GM12878 (cell line): ENCODE results near the gene SPIRE1. TPM values are rescaled to one million over a fixed set of nuclear protein-coding genes. Genes with fewer than 3 reads are reported as not detected.

Source experiments
- ATAC-seq: fragments of 200-7000 bp; cut with Tn5 transposase; 3 replicates; pipeline ENCODE4 v1.9.1; 2020; ENCODE audit warnings: mild to moderate bottlenecking, moderate library complexity
- BruUV-seq: library from RNA; stranded (reverse); fragments of 400-500 nt; replicated peaks from 2 replicates; lab custom pipeline; 2021; lab: Mats Ljungman, UMichigan
- CTCF ChIA-PET: fragments of 300-600 bp; sonication (Branson Sonifier 250); formaldehyde crosslinking; extraction: SDS; loops from one replicate; lab custom pipeline; 2021; ENCODE audit warnings: inconsistent platforms; lab: Yijun Ruan, JAX
- POLR2A ChIA-PET: fragments of 350-600 bp; formaldehyde crosslinking; extraction: SDS; loops from one replicate; lab custom pipeline; 2021; ENCODE audit warnings: inconsistent platforms; lab: Charles Lee
- RAD21 ChIA-PET: fragments of 300-600 bp; sonication (Branson Sonifier 250); formaldehyde crosslinking; loops from one replicate; lab custom pipeline; 2023; ENCODE audit warnings: antibody characterized with exemption; ENCODE audit not compliant: unreplicated experiment; lab: Charles Lee
- SMC1A ChIA-PET: fragments of 300-600 bp; sonication (Branson Sonifier 250); formaldehyde crosslinking; loops from one replicate; lab custom pipeline; 2023; ENCODE audit not compliant: unreplicated experiment, uncharacterized antibody; lab: Charles Lee
- DNase-seq: peaks from one replicate; pipeline ENCODE4 v3.0.0-alpha.2; 2011; ENCODE audit warnings: low read depth, low spot score
- FAIRE-seq: peaks from 3 replicates; lab custom pipeline; 2011; peaks lifted over from hg19 to GRCh38; lab: Jason Lieb, UNC
- H2AFZ ChIP-seq: 2 replicates; pipeline ENCODE4 v1.6.0; 2011; ENCODE audit warnings: low read depth, low read length, control low read depth; ENCODE audit not compliant: control insufficient read depth
- H3K27ac ChIP-seq: 2 replicates; pipeline ENCODE4 v1.5.1; 2011; ENCODE audit warnings: control low read depth; ENCODE audit not compliant: control insufficient read depth, insufficient read depth
- H3K27me3 ChIP-seq, 2 experiments: replicated peaks in 1 of 2; 2 replicates each; pipeline versions ENCODE4 v1.6.0 to v1.6.1; 2011; ENCODE audit warnings: low read length in 1 of 2; ENCODE audit not compliant: control insufficient read depth in 2 of 2, insufficient read depth in 2 of 2
- H3K36me3 ChIP-seq, 2 experiments: 2 replicates each; pipeline ENCODE4 v1.5.1; 2011; ENCODE audit warnings: low read length in 1 of 2; ENCODE audit not compliant: control insufficient read depth in 2 of 2, insufficient read depth in 2 of 2
- H3K4me1 ChIP-seq: 2 replicates; pipeline ENCODE4 v1.6.1; 2011; ENCODE audit warnings: mild to moderate bottlenecking, low read length, moderate library complexity, mixed read lengths; ENCODE audit not compliant: control insufficient read depth, insufficient read depth
- H3K4me2 ChIP-seq: 2 replicates; pipeline ENCODE4 v1.6.0; 2011; ENCODE audit warnings: control low read depth; ENCODE audit not compliant: control insufficient read depth, insufficient read depth
- H3K4me3 ChIP-seq: fragments of 200-600 bp; sonication (generic); 2 replicates; pipeline ENCODE4 v1.5.1; 2016
- H3K79me2 ChIP-seq: 2 replicates; pipeline ENCODE4 v1.6.0; 2011; ENCODE audit warnings: low read length; ENCODE audit not compliant: control insufficient read depth, insufficient read depth
- H3K9ac ChIP-seq: 2 replicates; pipeline ENCODE4 v1.8.0; 2011; ENCODE audit warnings: low read length, control low read depth, mixed read lengths; ENCODE audit not compliant: control insufficient read depth, insufficient read depth
- H3K9me3 ChIP-seq: replicated peaks from 3 replicates; pipeline ENCODE4 v1.5.1; 2011; ENCODE audit warnings: mild to moderate bottlenecking, low read length; ENCODE audit not compliant: control insufficient read depth, insufficient read depth
- H4K20me1 ChIP-seq: 2 replicates; pipeline ENCODE4 v1.6.0; 2011; ENCODE audit not compliant: control insufficient read depth, insufficient read depth
- GATAD2B ChIP-seq: fragments of 450-650 bp; conservative IDR thresholded peaks from 2 replicates; pipeline ENCODE4 v1.6.1; 2017; ENCODE audit warnings: low read depth, mild to moderate bottlenecking, moderate library complexity
- KAT2A ChIP-seq: conservative IDR thresholded peaks from 2 replicates; pipeline ENCODE4 v1.6.1; 2011; ENCODE audit warnings: low read depth, low read length; ENCODE audit not compliant: control insufficient read depth
- SREBF1 ChIP-seq: IDR thresholded peaks from 2 replicates; pipeline ENCODE4 v1.6.1; 2012; ENCODE audit warnings: mild to moderate bottlenecking, low read length
- ZNF622 ChIP-seq: fragments of 450-650 bp; IDR thresholded peaks from 2 replicates; pipeline ENCODE4 v1.6.1; 2017; ENCODE audit warnings: mild to moderate bottlenecking, inconsistent platforms
- WGBS: methylation state at CpG from one replicate; pipeline ENCODE4 v1.1.6; 2016; ENCODE audit warnings: low lambda C conversion rate; ENCODE audit not compliant: insufficient replicate concordance, insufficient coverage; ENCODE audit errors: missing lambda C conversion rate; 5-methylcytosine and 5-hydroxymethylcytosine counted together
- in situ Hi-C: fragments of 300-500 bp; cut with MboI; formaldehyde crosslinking; loops from 9 replicates; pipeline ENCODE4 v1.14.3; 2018; ENCODE audit warnings: mixed read lengths
- intact Hi-C: fragments of 100-400 bp; cut with micrococcal nuclease; formaldehyde crosslinking; loops from one replicate; pipeline ENCODE4 v1.14.2; 2022; ENCODE audit not compliant: unreplicated experiment
- polyA plus RNA-seq, 11 experiments: library from polyadenylated mRNA; depleted of rRNA in 4 of 11; unstranded in 6 of 11; stranded (reverse) in 5 of 11; fragments of >200 nt; fragmentation: Nextera tagmentation in 4 of 11; fragmentation: Illumina TruSeq in 1 of 11; extraction: Ambion mirVana in 4 of 11; extraction: Trizol in 1 of 11; gene quantifications; 1 replicate in 1 of 11; 2 replicates in 10 of 11; pipeline versions ENCODE4 v1.2.1 to v1.2.3, GENCODE V29; 2011 to 2016; ENCODE audit warnings: inconsistent platforms in 2 of 11, missing spikeins in 2 of 11, low read depth in 1 of 11
- total RNA-seq, 4 experiments: library from RNA; depleted of rRNA in 3 of 4; stranded (reverse); fragments of >200 nt in 3 of 4; fragmentation: Illumina TruSeq in 1 of 4; extraction: Trizol in 1 of 4; gene quantifications; 2 replicates each; pipeline versions ENCODE4 v1.2.1 to v1.2.3, GENCODE V29; 2013 to 2021
- TF ChIP-seq, protein P1 (sequence below): fragments of 450-650 bp; IDR thresholded peaks from 2 replicates; pipeline ENCODE4 v1.6.1; 2017; ENCODE audit warnings: antibody characterized with exemption, mild to moderate bottlenecking, moderate library complexity
- TF ChIP-seq, protein P2 (sequence below): fragments of 450-650 bp; IDR thresholded peaks from 2 replicates; pipeline ENCODE4 v1.6.1; 2017; ENCODE audit warnings: mild to moderate bottlenecking, low read depth, inconsistent platforms; ENCODE audit not compliant: poor library complexity, severe bottlenecking
- TF ChIP-seq, protein P3 (sequence below): fragments of 450-650 bp; IDR thresholded peaks from 2 replicates; pipeline ENCODE4 v1.6.1; 2018; ENCODE audit warnings: mild to moderate bottlenecking, low read depth, moderate library complexity; ENCODE audit not compliant: partially characterized antibody
- TF ChIP-seq, protein P4 (sequence below): IDR thresholded peaks from 2 replicates; pipeline ENCODE4 v1.6.1; 2012; ENCODE audit warnings: improper control_type of control experiment, low read depth, low read length; ENCODE audit not compliant: insufficient replicate concordance

The SPIRE1 gene
- total and polyA plus RNA-seq, 10 of the 15 experiments (the other 5 are each of a cell fraction or from before 2014, with no cell fraction given): 0.18 to 9.2 (median 4.3) TPM

DNA sequence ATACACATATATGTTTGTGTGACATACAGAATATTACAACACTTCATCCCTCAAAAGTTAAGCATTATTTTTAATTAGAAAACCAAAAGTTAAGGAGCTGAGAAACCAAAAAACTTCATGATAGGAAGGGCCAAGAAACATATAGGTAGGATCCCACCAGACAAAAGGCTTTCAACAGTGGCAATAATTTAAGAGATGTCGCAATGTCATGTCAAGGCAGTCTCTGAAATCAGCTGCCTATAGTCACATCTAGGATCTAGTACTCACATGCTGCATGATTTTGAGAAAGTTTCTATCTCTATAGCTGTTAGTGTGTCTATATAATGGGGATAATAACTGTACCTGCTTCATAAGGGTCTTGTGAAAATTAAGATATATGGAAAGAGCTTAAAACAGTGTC lies 72.7 kb downstream of the SPIRE1 start:
- 100% methylated on average over 1 of the region's 1 CpG for WGBS
- no peak overlapping the region for H3K4me3 ChIP-seq
- BruUV-seq: no TSS peak
- H3K27ac ChIP-seq: no peak overlapping the region
- ChIA-PET SMC1A (interaction anchor here (1.0 to 1.5 kb wide), 2 partner anchors 19 to 73 kb away, joined by 3 to 4 read pairs; no protein-coding TSS in a partner anchor), POLR2A (no interaction called here), CTCF (interaction anchor here (0.6 to 1.0 kb wide), 2 partner anchors 9 to 312 kb away, joined by 3 to 4 read pairs; no protein-coding TSS in a partner anchor), RAD21 (no interaction called here)
- H3K27me3 ChIP-seq: no peaks in the 10 kb centered on the region
- no peak overlapping the region for H3K9ac ChIP-seq
- intact Hi-C loops: no loop called here
- in situ Hi-C loops: no loop called here
- H2AFZ ChIP-seq: no peak overlapping the region
- H3K4me1 ChIP-seq: no peaks in the 10 kb centered on the region
- FAIRE-seq: no peak
- no peaks in the 10 kb centered on the region for H3K79me2 ChIP-seq
- ATAC-seq: no peak
- no peak for DNase-seq
- H3K9me3 ChIP-seq: no peaks in the 10 kb centered on the region
- H3K4me2 ChIP-seq: no peak overlapping the region
- no peaks in the 10 kb centered on the region for H3K36me3 ChIP-seq
- no peaks in the 10 kb centered on the region for H4K20me1 ChIP-seq
- TF ChIP-seq, protein P1, sequence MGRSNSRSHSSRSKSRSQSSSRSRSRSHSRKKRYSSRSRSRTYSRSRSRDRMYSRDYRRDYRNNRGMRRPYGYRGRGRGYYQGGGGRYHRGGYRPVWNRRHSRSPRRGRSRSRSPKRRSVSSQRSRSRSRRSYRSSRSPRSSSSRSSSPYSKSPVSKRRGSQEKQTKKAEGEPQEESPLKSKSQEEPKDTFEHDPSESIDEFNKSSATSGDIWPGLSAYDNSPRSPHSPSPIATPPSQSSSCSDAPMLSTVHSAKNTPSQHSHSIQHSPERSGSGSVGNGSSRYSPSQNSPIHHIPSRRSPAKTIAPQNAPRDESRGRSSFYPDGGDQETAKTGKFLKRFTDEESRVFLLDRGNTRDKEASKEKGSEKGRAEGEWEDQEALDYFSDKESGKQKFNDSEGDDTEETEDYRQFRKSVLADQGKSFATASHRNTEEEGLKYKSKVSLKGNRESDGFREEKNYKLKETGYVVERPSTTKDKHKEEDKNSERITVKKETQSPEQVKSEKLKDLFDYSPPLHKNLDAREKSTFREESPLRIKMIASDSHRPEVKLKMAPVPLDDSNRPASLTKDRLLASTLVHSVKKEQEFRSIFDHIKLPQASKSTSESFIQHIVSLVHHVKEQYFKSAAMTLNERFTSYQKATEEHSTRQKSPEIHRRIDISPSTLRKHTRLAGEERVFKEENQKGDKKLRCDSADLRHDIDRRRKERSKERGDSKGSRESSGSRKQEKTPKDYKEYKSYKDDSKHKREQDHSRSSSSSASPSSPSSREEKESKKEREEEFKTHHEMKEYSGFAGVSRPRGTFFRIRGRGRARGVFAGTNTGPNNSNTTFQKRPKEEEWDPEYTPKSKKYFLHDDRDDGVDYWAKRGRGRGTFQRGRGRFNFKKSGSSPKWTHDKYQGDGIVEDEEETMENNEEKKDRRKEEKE: no peak
- TF ChIP-seq, protein P2, sequence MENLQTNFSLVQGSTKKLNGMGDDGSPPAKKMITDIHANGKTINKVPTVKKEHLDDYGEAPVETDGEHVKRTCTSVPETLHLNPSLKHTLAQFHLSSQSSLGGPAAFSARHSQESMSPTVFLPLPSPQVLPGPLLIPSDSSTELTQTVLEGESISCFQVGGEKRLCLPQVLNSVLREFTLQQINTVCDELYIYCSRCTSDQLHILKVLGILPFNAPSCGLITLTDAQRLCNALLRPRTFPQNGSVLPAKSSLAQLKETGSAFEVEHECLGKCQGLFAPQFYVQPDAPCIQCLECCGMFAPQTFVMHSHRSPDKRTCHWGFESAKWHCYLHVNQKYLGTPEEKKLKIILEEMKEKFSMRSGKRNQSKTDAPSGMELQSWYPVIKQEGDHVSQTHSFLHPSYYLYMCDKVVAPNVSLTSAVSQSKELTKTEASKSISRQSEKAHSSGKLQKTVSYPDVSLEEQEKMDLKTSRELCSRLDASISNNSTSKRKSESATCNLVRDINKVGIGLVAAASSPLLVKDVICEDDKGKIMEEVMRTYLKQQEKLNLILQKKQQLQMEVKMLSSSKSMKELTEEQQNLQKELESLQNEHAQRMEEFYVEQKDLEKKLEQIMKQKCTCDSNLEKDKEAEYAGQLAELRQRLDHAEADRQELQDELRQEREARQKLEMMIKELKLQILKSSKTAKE: no peak
- TF ChIP-seq ZNF622: no peak
- TF ChIP-seq SREBF1: no peak
- TF ChIP-seq GATAD2B: no peak
- TF ChIP-seq, protein P3, sequence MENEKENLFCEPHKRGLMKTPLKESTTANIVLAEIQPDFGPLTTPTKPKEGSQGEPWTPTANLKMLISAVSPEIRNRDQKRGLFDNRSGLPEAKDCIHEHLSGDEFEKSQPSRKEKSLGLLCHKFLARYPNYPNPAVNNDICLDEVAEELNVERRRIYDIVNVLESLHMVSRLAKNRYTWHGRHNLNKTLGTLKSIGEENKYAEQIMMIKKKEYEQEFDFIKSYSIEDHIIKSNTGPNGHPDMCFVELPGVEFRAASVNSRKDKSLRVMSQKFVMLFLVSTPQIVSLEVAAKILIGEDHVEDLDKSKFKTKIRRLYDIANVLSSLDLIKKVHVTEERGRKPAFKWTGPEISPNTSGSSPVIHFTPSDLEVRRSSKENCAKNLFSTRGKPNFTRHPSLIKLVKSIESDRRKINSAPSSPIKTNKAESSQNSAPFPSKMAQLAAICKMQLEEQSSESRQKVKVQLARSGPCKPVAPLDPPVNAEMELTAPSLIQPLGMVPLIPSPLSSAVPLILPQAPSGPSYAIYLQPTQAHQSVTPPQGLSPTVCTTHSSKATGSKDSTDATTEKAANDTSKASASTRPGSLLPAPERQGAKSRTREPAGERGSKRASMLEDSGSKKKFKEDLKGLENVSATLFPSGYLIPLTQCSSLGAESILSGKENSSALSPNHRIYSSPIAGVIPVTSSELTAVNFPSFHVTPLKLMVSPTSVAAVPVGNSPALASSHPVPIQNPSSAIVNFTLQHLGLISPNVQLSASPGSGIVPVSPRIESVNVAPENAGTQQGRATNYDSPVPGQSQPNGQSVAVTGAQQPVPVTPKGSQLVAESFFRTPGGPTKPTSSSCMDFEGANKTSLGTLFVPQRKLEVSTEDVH: no peak
- TF ChIP-seq, protein P4, sequence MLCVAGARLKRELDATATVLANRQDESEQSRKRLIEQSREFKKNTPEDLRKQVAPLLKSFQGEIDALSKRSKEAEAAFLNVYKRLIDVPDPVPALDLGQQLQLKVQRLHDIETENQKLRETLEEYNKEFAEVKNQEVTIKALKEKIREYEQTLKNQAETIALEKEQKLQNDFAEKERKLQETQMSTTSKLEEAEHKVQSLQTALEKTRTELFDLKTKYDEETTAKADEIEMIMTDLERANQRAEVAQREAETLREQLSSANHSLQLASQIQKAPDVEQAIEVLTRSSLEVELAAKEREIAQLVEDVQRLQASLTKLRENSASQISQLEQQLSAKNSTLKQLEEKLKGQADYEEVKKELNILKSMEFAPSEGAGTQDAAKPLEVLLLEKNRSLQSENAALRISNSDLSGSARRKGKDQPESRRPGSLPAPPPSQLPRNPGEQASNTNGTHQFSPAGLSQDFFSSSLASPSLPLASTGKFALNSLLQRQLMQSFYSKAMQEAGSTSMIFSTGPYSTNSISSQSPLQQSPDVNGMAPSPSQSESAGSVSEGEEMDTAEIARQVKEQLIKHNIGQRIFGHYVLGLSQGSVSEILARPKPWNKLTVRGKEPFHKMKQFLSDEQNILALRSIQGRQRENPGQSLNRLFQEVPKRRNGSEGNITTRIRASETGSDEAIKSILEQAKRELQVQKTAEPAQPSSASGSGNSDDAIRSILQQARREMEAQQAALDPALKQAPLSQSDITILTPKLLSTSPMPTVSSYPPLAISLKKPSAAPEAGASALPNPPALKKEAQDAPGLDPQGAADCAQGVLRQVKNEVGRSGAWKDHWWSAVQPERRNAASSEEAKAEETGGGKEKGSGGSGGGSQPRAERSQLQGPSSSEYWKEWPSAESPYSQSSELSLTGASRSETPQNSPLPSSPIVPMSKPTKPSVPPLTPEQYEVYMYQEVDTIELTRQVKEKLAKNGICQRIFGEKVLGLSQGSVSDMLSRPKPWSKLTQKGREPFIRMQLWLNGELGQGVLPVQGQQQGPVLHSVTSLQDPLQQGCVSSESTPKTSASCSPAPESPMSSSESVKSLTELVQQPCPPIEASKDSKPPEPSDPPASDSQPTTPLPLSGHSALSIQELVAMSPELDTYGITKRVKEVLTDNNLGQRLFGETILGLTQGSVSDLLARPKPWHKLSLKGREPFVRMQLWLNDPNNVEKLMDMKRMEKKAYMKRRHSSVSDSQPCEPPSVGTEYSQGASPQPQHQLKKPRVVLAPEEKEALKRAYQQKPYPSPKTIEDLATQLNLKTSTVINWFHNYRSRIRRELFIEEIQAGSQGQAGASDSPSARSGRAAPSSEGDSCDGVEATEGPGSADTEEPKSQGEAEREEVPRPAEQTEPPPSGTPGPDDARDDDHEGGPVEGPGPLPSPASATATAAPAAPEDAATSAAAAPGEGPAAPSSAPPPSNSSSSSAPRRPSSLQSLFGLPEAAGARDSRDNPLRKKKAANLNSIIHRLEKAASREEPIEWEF: no peak
- no peak for TF ChIP-seq KAT2A
